Nephron progenitor cell (in vitro differentiated cells): ENCODE data around the gene ATG9B.
A peak's percentile ranks its signal among the peaks of the same experiment; 100 is the strongest.

Experiments used
- DNase-seq: peaks from one replicate; pipeline ENCODE4 v3.0.0; 2021
- H3K27ac Mint-ChIP-seq: 2 replicates; pipeline ENCODE4 v1.8.0; 2021; ENCODE audit warnings: mild to moderate bottlenecking, moderate library complexity, mixed read lengths
- H3K27me3 Mint-ChIP-seq: 2 replicates; pipeline ENCODE4 v1.8.0; 2021; ENCODE audit warnings: mild to moderate bottlenecking, low read depth, mixed read lengths; ENCODE audit not compliant: poor library complexity
- H3K36me3 Mint-ChIP-seq: 2 replicates; pipeline ENCODE4 v1.8.0; 2021; ENCODE audit warnings: low read depth, mixed read lengths
- H3K4me1 Mint-ChIP-seq: 2 replicates; pipeline ENCODE4 v1.8.0; 2021; ENCODE audit warnings: mixed read lengths
- H3K4me3 Mint-ChIP-seq: 2 replicates; pipeline ENCODE4 v1.8.0; 2021; ENCODE audit warnings: mild to moderate bottlenecking, moderate library complexity, mixed read lengths
- H3K9me3 Mint-ChIP-seq: 2 replicates; pipeline ENCODE4 v1.8.0; 2021; ENCODE audit warnings: mild to moderate bottlenecking, moderate library complexity, mixed read lengths
- TF ChIP-seq, protein P1 (sequence below): fragments of 200-600 bp; sonication (generic); IDR thresholded peaks from 2 replicates; pipeline ENCODE4 v1.5.0; 2021; ENCODE audit warnings: antibody characterized with exemption

Gene ATG9B

GRCh38 chr7:151056283-151056665, 32.0 kb upstream of the ATG9B start:
- Mint-ChIP-seq H3K36me3 (no peaks in the 10 kb centered on the region), H3K9me3 (no peaks in the 10 kb centered on the region), H3K4me1 (peaks cover 39% of the 10 kb centered on the region), H3K27ac (no peak overlapping the region), H3K4me3 (peak overlapping the region; percentile 92), H3K27me3 (peaks cover 44% of the 10 kb centered on the region)
- no peak for DNase-seq
- TF ChIP-seq, protein P1, sequence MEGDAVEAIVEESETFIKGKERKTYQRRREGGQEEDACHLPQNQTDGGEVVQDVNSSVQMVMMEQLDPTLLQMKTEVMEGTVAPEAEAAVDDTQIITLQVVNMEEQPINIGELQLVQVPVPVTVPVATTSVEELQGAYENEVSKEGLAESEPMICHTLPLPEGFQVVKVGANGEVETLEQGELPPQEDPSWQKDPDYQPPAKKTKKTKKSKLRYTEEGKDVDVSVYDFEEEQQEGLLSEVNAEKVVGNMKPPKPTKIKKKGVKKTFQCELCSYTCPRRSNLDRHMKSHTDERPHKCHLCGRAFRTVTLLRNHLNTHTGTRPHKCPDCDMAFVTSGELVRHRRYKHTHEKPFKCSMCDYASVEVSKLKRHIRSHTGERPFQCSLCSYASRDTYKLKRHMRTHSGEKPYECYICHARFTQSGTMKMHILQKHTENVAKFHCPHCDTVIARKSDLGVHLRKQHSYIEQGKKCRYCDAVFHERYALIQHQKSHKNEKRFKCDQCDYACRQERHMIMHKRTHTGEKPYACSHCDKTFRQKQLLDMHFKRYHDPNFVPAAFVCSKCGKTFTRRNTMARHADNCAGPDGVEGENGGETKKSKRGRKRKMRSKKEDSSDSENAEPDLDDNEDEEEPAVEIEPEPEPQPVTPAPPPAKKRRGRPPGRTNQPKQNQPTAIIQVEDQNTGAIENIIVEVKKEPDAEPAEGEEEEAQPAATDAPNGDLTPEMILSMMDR: no peak

DNA sequence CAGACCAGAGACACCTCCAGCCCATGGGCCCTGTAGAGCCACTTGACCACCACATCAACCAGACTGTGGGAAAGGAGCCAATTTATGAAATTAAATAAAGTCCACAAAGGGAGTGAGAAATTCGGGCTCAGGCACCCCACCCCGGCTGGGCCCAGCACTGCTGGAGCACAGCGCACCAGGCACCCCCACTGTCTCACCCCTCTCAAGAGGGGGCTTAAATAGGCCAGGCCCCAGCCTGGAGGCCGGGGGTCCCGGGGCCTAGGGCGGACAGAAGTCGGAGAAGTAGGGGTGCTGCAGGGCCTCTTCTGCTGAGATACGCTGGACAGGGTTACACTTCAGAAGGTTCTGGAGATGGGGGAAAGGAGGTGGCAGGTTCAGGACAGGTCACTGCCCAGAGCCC, 29.5 kb upstream of the ATG9B start:
- Mint-ChIP-seq H3K4me1 (peaks cover 23% of the 10 kb centered on the region), H3K4me3 (no peak overlapping the region), H3K36me3 (no peaks in the 10 kb centered on the region), H3K9me3 (no peaks in the 10 kb centered on the region), H3K27ac (no peak overlapping the region), H3K27me3 (peaks cover 62% of the 10 kb centered on the region)
- no peak for DNase-seq
- TF ChIP-seq, protein P1: no peak

GRCh38 chr7:151053096-151053495, 28.8 kb upstream of the ATG9B start:
- Mint-ChIP-seq H3K9me3 (no peaks in the 10 kb centered on the region), H3K27ac (no peak overlapping the region), H3K4me1 (peaks cover 24% of the 10 kb centered on the region), H3K4me3 (no peak overlapping the region), H3K36me3 (no peaks in the 10 kb centered on the region), H3K27me3 (peaks cover 63% of the 10 kb centered on the region)
- TF ChIP-seq, protein P1: no peak
- no peak for DNase-seq

DNA sequence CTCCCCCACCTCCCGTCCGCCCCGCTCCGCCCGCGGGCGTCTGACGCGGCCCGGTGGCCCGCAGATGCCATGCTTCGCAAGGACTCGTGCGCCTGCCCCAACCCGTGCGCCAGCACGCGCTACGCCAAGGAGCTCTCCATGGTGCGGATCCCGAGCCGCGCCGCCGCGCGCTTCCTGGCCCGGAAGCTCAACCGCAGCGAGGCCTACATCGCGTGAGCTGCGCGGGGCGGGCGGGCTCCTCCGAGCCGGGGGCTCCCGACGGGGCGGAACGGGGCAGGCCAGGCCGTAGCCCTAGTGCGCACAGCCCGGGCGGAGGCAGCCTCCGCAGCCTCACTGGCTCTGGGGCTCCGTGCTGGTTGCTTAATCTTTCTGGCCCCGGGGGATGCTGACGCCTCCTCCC, 26.8 kb upstream of the ATG9B start:
- Mint-ChIP-seq H3K4me1 (peaks cover 21% of the 10 kb centered on the region), H3K27ac (no peak overlapping the region), H3K36me3 (no peaks in the 10 kb centered on the region), H3K9me3 (no peaks in the 10 kb centered on the region), H3K27me3 (peaks cover 58% of the 10 kb centered on the region), H3K4me3 (no peak overlapping the region)
- DNase-seq: peak; percentile 90
- TF ChIP-seq, protein P1: no peak

DNA sequence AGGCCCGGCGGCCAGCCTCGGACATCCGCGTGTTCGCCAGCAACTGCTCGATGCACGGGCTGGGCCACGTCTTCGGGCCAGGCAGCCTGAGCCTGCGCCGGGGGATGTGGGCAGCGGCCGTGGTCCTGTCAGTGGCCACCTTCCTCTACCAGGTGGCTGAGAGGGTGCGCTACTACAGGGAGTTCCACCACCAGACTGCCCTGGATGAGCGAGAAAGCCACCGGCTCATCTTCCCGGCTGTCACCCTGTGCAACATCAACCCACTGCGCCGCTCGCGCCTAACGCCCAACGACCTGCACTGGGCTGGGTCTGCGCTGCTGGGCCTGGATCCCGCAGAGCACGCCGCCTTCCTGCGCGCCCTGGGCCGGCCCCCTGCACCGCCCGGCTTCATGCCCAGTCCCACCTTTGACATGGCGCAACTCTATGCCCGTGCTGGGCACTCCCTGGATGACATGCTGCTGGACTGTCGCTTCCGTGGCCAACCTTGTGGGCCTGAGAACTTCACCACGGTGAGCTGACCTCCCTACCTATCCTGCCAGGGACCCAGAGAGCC, 24.7 kb upstream of the ATG9B start:
- no peak overlapping the region for H3K4me3 Mint-ChIP-seq
- no peak overlapping the region for H3K27ac Mint-ChIP-seq
- H3K4me1 Mint-ChIP-seq: peaks cover 19% of the 10 kb centered on the region
- H3K27me3 Mint-ChIP-seq: peaks cover 50% of the 10 kb centered on the region
- H3K9me3 Mint-ChIP-seq: no peaks in the 10 kb centered on the region
- DNase-seq: no peak
- no peaks in the 10 kb centered on the region for H3K36me3 Mint-ChIP-seq
- TF ChIP-seq, protein P1: no peak
